ENCODE results near the gene AHI1. TPM values are rescaled to one million over a fixed set of nuclear protein-coding genes. Genes with fewer than 3 reads are reported as not detected.

AHI1 gene
- polyA plus RNA-seq, 10 donors = 14.5 to 33.9 (median 18.9) TPM

DNA sequence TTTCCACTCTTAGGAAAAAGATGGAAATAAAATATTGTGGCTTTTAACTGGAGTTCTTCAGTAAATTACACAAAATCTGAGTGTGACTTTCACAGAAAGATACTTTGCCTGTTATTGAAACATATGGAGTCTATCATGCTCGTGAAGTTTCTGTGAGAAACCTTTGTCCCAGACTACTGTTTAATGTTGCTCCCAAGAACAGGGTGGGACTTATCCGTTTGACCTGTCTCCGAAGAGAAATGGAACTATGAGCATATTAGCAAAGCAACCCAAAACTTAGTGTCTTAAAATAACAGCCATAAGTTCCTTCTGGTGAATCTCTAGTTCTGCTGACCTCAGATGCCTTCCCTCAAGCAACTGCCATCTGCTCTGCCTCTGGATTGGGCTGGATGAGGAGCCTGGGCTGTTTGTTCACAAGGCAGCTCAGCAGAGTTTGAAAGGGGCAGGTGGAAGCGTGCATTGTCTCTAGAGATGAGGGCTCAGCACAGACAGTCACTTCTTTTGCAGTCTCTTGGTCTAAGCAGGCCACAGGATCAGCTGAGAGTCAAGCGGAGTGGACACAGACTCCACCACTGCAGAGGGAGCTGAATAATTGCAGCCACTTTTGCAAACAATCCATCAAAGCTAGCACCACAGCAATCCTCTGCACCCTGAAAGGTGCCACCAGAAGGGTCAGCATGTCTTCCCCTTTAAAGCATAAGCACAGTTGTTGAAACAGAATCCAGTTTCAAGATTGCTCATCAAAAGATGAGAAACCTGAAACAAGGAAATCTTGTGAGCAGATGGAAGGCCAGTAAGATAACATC is 263.7 kb downstream of the AHI1 start:
- peak in 1 of 3 donors; percentile 11 for DNase-seq

All from muscle of back (tissue), 11 donors.